Measurements from ENCODE around the gene TCL1A. TPM values are rescaled to one million over a fixed set of nuclear protein-coding genes. Genes with fewer than 3 reads are reported as not detected.

Gene TCL1A
- total RNA-seq, 1 experiment from 2014 or later = 1.1 TPM

DNA sequence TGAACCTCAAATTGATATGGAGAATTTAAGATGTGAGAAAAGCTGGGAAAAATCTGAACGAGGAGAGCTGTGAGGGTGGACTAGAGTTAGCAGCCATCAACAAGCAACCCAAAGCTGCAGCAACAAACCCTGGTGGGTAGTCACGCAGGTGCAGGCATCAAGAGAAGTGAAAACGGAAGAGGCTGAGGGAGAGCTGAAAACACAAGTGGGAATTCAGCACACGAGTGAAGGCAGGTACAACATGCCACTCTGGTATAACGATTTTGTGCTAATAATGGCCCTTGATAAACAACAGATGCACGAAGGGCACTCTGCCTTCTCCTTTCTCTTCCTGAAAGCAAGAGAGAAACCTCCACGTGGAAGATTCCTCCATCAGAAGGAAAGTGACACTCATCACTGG, 16.2 kb downstream of the TCL1A start:
- H3K9me3 Mint-ChIP-seq = no peaks in the 10 kb centered on the region
- H3K36me3 Mint-ChIP-seq = no peaks in the 10 kb centered on the region
- ChIA-PET POLR2A (no interaction called here), CTCF (interaction anchor here (1.2 kb wide), 1 partner anchor 76 kb away, joined by 3 read pairs; no protein-coding TSS in a partner anchor)
- ATAC-seq (no peak), DNase-seq (ENCODE audit: low spot score) (no peak)
- H3K27me3 Mint-ChIP-seq (ENCODE audit: low read depth) = peaks cover 92% of the 10 kb centered on the region
- no peak overlapping the region for H3K27ac Mint-ChIP-seq
- no peak for TF ChIP-seq EMX1 (CRISPR knock-in tag; IDR thresholded peaks at IDR 0.05)
- TF ChIP-seq, protein P1, sequence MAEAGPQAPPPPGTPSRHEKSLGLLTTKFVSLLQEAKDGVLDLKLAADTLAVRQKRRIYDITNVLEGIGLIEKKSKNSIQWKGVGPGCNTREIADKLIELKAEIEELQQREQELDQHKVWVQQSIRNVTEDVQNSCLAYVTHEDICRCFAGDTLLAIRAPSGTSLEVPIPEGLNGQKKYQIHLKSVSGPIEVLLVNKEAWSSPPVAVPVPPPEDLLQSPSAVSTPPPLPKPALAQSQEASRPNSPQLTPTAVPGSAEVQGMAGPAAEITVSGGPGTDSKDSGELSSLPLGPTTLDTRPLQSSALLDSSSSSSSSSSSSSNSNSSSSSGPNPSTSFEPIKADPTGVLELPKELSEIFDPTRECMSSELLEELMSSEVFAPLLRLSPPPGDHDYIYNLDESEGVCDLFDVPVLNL (CRISPR knock-in tag; IDR thresholded peaks at IDR 0.05; ENCODE audit: borderline replicate concordance, low read depth) = no peak
- no peak for TF ChIP-seq ZNF671 (CRISPR knock-in tag; IDR thresholded peaks at IDR 0.05)
- TF ChIP-seq MXD4 (CRISPR knock-in tag; IDR thresholded peaks at IDR 0.05; ENCODE audit: borderline replicate concordance) = no peak
- no peak for TF ChIP-seq TEAD4 (CRISPR knock-in tag; IDR thresholded peaks at IDR 0.05)
- no peak for TF ChIP-seq IRF2 (CRISPR knock-in tag; IDR thresholded peaks at IDR 0.05; ENCODE audit: borderline replicate concordance, low read depth)
- TF ChIP-seq NR1H2 (CRISPR knock-in tag; IDR thresholded peaks at IDR 0.05) = no peak
- no peak for TF ChIP-seq JAZF1 (CRISPR knock-in tag; IDR thresholded peaks at IDR 0.05)
- no peak for TF ChIP-seq TP53 (CRISPR knock-in tag; IDR thresholded peaks at IDR 0.05)
- TF ChIP-seq, protein P2, sequence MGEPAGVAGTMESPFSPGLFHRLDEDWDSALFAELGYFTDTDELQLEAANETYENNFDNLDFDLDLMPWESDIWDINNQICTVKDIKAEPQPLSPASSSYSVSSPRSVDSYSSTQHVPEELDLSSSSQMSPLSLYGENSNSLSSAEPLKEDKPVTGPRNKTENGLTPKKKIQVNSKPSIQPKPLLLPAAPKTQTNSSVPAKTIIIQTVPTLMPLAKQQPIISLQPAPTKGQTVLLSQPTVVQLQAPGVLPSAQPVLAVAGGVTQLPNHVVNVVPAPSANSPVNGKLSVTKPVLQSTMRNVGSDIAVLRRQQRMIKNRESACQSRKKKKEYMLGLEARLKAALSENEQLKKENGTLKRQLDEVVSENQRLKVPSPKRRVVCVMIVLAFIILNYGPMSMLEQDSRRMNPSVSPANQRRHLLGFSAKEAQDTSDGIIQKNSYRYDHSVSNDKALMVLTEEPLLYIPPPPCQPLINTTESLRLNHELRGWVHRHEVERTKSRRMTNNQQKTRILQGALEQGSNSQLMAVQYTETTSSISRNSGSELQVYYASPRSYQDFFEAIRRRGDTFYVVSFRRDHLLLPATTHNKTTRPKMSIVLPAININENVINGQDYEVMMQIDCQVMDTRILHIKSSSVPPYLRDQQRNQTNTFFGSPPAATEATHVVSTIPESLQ (CRISPR knock-in tag; IDR thresholded peaks at IDR 0.05) = no peak
- TF ChIP-seq KAT7 (CRISPR knock-in tag; IDR thresholded peaks at IDR 0.05; ENCODE audit: borderline replicate concordance) = no peak
- no peak for TF ChIP-seq CREM (CRISPR knock-in tag; IDR thresholded peaks at IDR 0.05)
- no peak for TF ChIP-seq ZMAT4 (CRISPR knock-in tag; IDR thresholded peaks at IDR 0.05)
- TF ChIP-seq RELA (CRISPR knock-in tag; IDR thresholded peaks at IDR 0.05; ENCODE audit: borderline replicate concordance) = no peak
- TF ChIP-seq ZNF263 (CRISPR knock-in tag; IDR thresholded peaks at IDR 0.05; ENCODE audit: low read depth) = no peak
- TF ChIP-seq FOXP4 (CRISPR knock-in tag; IDR thresholded peaks at IDR 0.05) = no peak
- TF ChIP-seq ZNF138 (CRISPR knock-in tag; conservative IDR thresholded peaks at IDR 0.05) = no peak
- TF ChIP-seq ZNF219 (CRISPR knock-in tag; IDR thresholded peaks at IDR 0.05; ENCODE audit: borderline replicate concordance) = no peak
- TF ChIP-seq NFE2L1 (CRISPR knock-in tag; IDR thresholded peaks at IDR 0.05) = no peak
- H3K4me1 Mint-ChIP-seq = peaks cover 47% of the 10 kb centered on the region
- no peak overlapping the region for H3K4me3 Mint-ChIP-seq

- Mint-ChIP-seq H3K4me1 (peaks cover 44% of the 10 kb centered on the region), H3K27me3 (ENCODE audit: low read depth) (peaks cover 89% of the 10 kb centered on the region), H3K9me3 (no peaks in the 10 kb centered on the region), H3K27ac (no peak overlapping the region), H3K36me3 (no peaks in the 10 kb centered on the region), H3K4me3 (no peak overlapping the region)
- ChIA-PET POLR2A (no interaction called here), CTCF (interaction anchor here (0.7 to 1.3 kb wide), 2 partner anchors 11 to 77 kb away, joined by 3 read pairs; partner anchors contain the start of gene TCL1B)
- no peak for TF ChIP-seq ATF3 (CRISPR knock-in tag; conservative IDR thresholded peaks at IDR 0.05)
- no peak for TF ChIP-seq ZNF138 (CRISPR knock-in tag; conservative IDR thresholded peaks at IDR 0.05)
- TF ChIP-seq FOXP4 (CRISPR knock-in tag; IDR thresholded peaks at IDR 0.05) = no peak
- TF ChIP-seq, protein P3, sequence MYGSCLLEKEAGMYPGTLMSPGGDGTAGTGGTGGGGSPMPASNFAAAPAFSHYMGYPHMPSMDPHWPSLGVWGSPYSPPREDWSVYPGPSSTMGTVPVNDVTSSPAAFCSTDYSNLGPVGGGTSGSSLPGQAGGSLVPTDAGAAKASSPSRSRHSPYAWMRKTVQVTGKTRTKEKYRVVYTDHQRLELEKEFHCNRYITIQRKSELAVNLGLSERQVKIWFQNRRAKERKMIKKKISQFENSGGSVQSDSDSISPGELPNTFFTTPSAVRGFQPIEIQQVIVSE (CRISPR knock-in tag; IDR thresholded peaks at IDR 0.05; ENCODE audit: borderline replicate concordance) = no peak
- TF ChIP-seq CBFB (CRISPR knock-in tag; IDR thresholded peaks at IDR 0.05; ENCODE audit: low read depth) = no peak
- TF ChIP-seq MXD4 (CRISPR knock-in tag; IDR thresholded peaks at IDR 0.05; ENCODE audit: borderline replicate concordance) = no peak
- no peak for TF ChIP-seq ZNF425 (CRISPR knock-in tag; conservative IDR thresholded peaks at IDR 0.05)
- no peak for TF ChIP-seq NFATC4 (CRISPR knock-in tag; IDR thresholded peaks at IDR 0.05)
- TF ChIP-seq EMX1 (CRISPR knock-in tag; IDR thresholded peaks at IDR 0.05) = no peak
- ATAC-seq (no peak), DNase-seq (ENCODE audit: low spot score) (no peak)
Observed at GRCh38 chr14:95696741-95697140, 17.2 kb downstream of the TCL1A start.

All from WTC11 (cell line).